Stimulated activated CD4-positive, alpha-beta T cell treated with anti-CD3 and anti-CD28 coated beads, Interleukin-4, amount 100 ng/mL, for 4 hours (primary cell): ENCODE measurements around the gene LYPD6.

Experiments used
- DNase-seq, 2 experiments: peaks; one replicate each; pipeline ENCODE4 v3.0.0-alpha.2; 2020

Gene LYPD6

DNA sequence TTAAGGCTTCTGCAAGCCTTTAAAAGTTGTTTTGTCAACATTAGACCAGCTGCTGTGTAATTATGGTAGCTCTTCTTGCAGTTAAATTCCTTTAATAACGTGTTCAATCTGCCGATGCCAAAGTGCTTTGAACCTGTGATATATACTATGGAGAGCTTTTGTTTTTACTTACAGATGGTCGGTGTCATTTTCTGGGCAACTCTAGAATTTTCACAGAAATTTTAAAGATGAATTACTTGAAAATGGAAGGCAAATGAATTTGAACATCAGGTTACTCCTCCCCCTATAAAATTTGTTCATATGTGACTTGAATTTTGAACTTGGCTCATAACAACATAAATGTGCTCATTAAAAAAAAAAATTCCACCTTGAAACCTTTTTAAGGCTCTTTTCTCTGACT is 23.0 kb downstream of the LYPD6 start:
- no peak for DNase-seq

DNA sequence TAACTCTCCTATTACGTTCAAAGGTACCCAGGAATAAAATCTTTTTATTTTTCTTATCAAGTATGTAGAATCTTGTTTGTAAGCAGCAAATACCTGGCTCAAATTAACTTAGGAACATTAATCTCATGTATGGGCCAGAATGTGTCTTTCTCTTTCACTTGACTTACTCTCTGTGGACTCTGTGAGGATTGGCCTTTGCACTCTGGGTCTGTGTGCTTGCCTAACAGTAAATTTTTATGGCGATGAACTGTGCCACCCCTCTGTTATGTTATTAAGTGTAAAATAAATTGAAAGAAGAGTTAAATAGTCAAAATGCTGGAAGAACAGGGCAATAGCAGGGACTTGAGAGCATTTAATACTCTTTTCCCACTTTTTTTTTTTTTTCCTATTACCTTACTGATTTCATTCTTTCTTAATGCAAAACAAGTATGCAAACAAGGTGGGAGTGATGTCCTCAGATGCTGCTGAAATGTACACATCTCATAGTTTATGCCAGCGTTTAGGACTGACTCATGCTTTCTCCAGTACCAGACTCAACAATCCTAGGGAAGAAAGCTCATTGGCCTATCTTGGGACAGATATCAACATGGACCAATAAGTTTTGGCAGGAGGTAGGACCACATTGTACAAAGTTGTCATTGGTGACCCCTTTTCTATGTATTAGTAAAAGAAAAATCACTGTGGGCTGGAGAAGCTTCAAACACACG is 25.5 kb downstream of the LYPD6 start:
- no peak for DNase-seq

DNA sequence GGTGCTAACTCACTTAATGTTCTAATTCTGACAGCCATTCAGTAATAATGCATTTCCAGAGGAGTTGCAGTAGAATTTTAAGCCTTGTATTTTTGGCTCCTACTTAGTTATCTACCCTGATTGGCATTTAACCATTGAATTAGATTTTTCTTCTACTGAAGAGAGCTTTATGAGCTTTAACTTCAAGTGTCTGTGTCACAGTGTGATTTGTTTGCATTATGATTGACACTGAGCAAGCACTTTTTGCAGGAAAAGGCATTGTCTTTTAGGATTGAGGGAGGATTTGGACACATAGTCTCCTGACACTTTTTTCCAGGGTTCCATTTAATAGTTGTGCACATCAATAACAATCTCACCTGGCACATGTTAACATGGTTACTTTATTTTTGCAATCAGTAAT is 26.7 kb downstream of the LYPD6 start:
- no peak for DNase-seq

DNA sequence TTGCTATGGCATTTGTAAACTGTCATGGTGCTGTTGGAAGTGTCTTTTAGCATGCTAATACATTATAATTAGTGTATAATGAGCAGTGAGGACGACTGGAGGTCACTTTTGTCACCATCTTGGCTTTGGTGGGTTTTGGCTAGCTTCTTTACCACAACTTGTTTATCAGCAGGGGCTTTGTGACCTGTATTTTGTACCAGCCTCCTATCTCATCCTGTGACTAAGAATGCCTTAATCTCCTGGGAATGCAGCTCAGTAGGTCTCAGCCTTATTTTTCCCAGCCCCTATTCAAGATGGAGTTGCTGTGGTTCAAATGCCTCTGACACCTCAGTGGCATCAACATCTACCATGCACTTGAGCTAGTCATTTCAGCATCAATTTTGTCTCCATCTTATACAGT is 29.7 kb downstream of the LYPD6 start:
- no peak for DNase-seq

DNA sequence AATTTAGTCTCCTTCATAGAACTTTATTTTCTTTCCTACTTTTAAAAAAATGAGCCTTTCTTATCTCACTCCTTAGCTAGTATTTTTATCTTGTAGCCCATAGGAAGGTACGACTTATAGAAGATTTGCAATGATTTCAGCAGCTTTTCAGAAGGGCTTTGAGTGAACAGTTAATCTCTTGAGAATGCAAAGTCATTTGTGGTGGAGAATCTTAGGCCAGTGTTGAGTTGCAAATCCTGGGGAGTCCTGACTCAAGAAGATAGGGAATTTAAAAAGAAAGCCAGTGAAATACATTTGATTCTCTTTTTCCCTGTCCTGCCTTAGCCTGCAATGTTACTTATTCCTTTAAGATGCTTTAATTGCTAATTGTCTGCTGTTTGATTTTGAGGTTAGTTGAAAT is 33.6 kb downstream of the LYPD6 start:
- no peak for DNase-seq

DNA sequence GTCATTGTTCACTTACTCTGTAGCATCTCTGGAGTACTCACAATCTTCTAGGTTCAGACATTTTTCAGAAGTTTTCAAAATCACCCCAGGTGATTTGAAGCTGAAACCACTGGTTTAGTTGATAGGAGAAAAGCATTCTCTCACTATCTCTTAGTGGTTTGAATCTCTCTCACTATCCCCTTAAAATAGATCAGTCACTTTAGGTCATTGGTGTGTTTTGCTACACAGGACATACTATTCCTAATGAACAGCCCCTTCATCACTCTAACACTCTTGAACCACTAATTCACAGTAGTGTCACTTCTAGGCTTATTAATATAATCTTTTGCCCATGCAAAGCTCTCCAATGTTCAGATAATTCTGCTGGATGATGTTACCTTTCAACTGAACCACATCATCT is 34.5 kb downstream of the LYPD6 start:
- DNase-seq, result no peak

DNA sequence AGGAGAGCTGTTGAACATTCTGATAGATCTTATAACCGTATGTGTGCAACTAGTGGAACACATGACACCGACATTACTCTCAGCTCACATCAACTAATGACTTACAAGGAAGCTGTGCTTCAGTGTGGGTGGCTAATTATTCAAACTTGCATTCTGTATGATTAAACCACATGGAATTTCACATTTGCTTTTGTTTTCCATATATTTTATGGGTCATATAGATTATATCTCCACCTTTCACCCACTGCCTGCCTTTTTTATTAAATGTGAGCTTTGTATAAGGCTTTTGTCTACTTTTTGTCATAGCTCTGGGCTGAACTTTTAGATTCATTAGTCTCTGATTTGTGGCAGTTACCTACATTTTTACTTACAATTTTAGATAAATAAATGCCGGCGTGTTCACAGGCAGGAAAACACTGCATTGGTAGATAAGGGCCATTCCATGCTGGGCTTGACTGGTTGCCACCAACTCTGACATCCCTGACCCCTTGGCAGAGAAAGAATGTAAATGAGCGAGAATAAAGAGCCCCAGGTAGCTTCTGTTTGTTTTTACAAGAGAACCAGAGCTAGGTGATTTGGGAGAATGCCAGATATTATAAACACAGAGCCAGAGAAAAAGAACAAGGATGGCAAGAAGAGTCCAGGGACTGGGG is 35.7 kb downstream of the LYPD6 start:
- DNase-seq, result no peak

DNA sequence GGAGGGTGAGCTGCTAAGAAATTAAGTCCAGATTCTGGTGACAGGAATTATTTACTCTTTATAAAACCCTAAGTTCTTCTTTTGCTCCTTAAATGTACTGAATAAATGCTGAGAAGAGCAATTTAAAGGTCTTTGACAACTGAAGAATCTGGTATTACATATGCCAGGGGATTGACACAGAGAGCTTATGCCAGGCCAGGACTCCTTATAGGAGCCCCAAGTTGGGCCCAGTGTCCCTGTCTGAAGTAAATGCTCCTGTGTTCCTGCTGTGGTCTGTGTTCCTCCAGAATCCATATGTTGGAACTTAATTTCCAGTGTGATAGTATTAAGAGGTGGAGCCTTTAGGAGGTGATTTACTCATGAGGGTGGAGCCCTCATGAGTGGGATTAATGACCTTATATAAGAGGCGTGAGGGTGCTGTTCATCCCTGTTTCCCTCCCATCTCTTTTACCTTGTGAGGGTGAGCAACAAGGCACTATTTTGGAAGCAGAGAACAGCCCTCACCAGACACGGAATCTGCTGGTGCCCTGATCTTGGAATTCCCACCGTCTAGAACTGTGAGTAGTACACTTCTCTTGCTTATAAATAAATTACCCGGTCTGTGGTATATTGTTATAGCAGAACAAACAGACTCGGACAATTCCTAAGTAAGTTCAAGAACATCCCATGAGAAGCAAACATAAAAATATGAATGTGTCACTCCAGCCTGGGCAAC is 39.8 kb downstream of the LYPD6 start:
- DNase-seq, result no peak

DNA sequence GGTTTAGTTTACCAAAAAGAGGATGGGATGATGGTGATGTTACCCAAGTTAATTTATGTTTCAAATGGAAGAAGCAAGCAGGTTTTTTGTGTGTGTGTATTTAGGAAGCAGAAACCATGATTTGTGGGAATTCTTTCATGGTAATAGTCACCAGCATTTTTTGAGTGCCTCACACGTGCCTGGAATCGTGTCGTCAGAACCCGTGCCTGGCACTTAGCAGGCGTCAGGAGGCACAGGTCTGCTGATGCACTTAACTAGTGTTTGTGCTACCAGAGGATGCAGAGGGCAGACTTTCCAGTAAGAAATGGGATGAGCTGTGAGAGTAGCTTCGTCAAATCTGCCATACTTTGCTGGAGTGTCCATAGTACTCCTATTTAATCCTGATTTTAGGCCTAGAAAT is 41.1 kb downstream of the LYPD6 start:
- no peak for DNase-seq

DNA sequence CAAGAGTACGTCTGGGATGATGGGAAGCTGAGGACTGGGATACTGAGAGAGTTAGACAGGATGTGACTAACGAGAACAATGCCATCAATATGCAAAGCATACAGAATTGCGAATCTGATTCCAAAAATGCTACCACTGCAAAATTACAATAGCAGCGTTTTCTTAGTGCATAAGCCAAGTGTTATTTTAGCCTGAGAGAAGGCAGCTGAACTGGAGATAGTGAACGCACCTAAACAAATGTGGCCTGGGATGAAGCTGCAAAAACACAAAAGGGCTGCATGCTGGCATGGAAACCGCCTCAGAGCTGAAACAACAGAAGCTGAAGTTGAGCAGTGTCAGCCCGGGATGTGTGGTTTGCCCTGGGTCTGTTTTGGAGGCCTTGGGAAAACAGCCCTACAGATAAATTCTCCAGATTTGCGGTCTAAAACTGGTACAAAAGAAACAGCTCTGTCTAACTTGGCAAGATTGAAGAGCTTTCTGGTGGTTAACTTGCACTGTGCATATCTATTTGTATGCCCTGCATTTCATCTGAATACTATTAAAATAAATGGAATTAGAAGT is 45.5 kb downstream of the LYPD6 start:
- no peak for DNase-seq

DNA sequence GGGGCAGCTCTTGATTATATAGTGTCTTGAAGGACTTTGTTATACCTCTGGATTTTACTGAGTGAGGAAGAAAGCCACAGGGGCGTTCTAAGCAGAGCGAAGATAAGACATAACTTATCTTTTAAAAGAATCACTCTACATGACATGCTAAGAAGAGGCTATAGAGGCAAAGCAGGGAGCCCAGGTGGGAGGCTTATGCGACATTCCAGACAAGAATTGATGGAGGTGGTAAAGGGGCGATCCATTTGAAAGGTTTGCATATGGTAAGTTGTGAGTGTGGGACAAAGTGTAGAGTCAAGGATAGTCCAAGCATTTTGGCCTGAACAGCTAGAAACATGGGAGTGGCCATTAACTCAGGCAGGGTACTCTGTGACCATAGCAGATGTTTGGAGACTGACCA is 49.8 kb downstream of the LYPD6 start:
- no peak for DNase-seq

DNA sequence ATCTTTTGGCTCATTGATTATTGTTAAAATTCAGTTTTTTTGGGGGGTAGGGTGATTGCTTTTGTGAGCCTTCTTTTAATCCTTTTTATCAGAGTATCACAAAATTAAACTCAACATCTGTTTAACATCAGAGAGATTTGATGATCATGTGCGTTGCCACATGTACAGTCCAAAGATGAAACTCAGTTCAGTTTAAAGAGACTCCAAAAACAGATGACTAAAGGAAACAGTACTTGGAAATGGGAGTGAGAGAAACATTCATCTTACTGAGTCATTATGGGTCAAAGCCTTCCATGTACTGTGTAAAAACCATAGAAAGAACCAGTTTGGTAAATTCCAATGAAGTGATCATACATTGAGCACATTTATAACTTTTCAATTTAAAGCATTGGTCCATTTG is 53.0 kb downstream of the LYPD6 start:
- no peak for DNase-seq

DNA sequence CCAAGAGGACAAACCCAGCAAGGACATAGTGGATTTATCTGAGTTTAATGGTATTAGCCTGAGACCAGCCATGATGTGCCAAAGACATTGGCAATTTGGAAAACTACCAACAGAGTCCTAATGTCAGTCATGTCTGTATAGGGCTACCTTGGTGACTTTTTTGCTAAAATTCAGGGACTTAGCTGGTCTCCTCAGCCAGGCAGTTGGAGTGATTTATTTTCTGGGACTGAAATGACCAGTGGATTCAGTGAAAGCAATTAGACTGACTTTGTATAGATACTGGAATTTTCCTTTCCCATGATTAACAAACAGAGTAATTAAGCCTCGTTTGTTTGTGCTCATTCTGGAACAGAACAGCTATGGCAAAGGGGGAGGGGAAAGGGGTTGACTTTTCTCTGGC is 55.0 kb downstream of the LYPD6 start:
- DNase-seq, result no peak

DNA sequence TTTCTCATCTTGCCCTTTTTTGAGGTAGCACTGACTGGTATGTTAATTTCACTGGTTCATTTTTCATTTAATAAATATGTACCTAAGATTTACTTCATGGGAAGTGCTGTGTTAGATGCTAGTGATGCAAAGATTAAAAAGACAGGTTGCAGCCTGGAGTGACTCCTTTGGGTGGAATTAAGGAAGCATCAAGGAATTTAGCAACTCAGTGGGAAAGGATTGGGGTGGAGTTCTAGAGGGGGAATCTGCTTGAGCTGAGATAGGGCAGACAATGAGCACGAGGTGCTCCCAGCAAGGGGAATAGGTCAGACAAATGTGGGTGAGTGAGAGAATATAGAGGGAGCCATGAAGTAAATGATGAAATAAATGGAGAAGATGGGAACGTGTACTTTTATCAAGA is 57.0 kb downstream of the LYPD6 start:
- DNase-seq, result no peak

DNA sequence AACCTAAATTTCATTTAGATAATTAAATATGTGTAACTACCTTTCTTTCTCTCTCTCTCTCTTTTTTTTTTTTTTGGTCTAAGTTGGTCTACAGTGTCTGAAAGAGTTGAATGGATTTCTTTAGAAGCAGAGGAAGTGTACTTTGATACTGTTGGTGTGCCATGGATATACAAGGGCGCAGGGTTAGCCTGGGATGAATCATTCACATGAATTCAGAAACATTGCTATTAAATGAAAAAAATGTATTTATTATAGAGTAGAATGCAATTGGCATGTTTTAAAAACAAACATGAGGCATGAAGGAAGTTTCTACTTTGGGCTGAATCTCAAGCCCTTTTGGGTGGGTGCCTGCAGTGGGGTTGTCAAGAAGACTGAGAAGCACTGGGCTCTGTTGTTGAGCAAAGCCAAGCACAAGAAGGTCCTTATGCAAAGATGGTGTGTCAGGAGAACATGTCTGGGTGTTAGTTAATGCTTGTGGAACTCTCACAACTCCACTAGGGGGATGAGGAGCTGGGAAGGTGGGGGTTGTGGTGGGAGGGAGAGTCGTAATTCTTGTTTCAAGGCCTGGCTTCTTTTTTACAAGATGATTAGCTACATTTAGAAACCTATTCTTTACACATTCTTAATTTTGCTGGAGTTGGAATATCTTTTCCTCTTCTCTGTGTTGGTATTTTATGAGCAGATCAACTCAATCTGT is 57.9 kb downstream of the LYPD6 start:
- DNase-seq, result no peak

DNA sequence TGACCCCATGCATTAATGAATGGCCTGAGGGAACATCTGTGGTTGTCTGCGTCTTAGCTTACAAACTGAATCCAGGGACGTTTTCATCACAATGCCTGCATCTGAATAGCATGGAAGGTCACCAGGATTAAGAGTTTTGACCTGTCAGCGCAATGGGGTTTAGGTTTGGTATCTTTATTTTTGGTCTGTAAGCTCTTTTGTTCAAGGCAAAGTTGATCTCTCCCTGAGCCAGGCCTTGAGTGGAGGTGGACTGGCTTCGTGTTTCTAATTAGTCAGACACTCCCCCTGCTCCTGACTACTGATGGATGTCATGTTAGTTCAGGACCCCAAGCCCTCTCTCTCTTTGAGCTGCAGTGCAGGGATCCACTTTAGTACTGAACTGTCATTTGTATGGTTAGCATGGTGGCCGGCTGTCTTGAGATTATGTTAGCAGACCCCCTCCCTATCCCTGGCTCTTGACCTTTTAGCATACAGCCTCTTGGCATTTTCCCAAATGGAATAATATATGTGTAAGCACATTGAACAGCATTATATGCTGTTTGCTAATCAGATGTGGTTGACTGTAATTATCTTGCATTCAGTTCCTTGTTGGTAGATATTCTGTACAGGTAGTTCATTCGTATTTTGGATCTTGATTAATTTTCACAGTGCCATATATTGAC is 59.2 kb downstream of the LYPD6 start:
- DNase-seq, result no peak

DNA sequence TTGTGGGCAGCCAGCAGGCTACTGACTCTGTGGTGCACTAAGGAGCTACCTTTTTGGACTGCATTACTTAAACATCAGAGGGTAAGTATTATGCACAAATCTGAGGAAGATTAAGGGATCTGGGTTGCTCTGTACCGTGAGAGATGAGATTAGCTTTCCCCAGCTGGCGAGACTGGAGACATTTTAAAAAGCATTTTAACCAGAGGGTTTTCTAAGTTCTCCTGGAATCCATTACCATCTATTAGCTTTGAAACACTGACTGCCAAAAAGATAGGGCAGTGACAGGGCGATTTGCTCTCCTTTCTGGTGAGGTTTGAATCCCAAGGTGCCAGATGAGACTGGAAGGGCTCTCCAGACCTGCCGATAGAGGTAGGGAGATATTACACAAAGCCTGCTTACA is 63.2 kb downstream of the LYPD6 start:
- DNase-seq, result no peak

DNA sequence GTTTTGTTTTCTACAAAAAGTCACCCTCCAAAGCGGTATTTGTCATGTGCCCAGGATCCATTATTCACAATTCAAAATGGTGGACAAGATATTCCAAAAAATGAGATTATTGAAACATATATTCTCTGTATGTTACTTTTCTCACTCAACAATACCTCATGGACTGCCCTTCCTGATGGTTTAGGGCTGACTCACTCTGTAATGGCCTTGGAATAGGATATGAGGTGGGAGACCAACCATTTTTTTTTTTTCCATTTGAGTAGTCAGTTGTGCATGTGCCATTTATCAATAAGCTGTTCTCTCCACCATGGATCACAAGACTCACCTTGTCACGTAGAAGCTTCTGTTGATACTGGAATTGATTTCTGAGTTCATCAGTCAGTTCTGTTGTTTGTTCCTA is 64.5 kb downstream of the LYPD6 start:
- DNase-seq, result no peak

DNA sequence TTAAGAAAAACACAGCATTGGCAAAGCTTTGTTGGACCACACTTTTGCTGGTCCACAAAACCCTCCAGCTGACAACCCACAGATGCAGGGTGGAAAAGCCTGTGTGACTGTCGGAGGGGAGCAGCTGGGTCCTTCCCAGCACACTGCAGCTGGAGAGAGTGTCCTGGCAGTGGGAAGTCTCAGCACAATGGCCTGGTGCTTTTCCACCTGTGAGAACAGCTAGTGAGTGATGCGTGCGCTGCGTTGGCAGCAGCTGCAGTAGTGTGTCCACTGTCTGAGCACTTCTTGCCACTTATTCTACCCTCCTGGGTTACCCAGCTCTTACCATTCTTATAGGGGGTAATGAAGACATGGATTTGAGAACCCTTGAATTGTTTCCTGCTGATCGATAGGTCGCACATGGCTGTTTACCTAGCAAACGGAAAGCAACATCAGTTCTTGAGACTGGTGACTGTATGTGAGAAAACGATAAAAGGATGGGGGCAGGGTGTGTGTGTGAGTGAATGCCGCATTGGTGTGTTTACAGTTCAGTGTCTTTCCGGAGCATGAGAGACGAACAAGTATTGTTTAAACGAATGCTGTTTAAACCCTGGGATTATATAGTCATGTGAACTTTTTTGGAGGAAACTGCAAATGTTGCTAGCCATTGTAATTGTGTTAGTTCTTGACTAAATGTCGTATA is 69.7 kb downstream of the LYPD6 start:
- DNase-seq, result no peak

DNA sequence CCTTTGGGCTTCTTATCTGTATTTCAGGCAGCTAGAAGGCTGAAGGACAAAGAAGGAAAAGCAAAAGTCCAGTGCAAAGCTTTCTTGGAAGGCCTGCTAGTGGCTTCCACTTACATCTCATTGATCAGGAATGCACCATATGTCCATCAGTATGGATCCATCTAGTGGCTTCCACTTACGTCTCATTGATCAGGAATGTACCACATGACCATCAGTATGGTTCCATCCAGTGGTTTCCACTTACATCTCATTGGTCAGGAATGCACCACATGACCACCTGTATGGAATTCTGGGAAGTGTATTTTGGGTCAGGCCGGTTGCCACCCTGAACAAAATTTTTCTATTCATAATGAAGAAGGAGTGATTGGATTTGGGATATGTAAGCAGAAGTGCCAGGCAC is 70.6 kb downstream of the LYPD6 start:
- no peak for DNase-seq

DNA sequence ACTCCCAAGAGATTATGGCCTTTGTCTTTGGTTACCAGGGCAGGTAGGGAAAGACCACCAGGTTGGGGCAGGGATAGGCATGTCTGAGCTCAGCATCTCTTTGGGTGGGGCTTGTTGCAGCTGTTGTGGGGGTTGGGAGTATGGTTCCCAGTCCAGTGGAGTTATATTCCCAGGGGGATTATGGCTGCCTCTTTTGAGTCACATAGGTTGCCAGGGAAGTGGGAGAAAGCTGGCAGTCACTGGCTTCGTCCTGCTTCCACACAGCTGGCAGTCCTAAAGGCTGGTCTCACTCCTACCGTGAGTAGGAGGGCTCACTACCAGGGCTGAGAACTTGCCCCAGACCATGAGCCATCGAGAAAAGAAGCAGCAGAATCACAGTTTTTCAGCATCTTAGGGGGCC is 79.1 kb downstream of the LYPD6 start:
- DNase-seq, result no peak
